Choroid plexus epithelial cell (primary cell): ENCODE data around the gene MAGEA8.

ENCODE experiments used
- DNase-seq: peaks from one replicate; pipeline ENCODE4 v3.0.0-alpha.2; 2010; ENCODE audit warnings: low read depth
- H3K4me3 ChIP-seq: 2 replicates; pipeline ENCODE4 v1.5.1; 2011; ENCODE audit warnings: low read depth, mild to moderate bottlenecking, control low read depth, low read length, moderate library complexity
- CTCF ChIP-seq: conservative IDR thresholded peaks from 2 replicates; pipeline ENCODE4 v1.5.1; 2011; ENCODE audit warnings: low read depth, mild to moderate bottlenecking, control low read depth, inconsistent platforms, low read length, moderate library complexity

Gene MAGEA8

GRCh38 chrX:149898554-149898953 is 17.6 kb downstream of the MAGEA8 start:
- no peak for DNase-seq
- TF ChIP-seq CTCF: no peak

GRCh38 chrX:149903889-149904748 is 23.1 kb downstream of the MAGEA8 start:
- TF ChIP-seq CTCF: peak; percentile 41
- H3K4me3 ChIP-seq: peak overlapping the region; percentile 39
- peak; percentile 42 for DNase-seq

More at GRCh38 chrX:149898554-149898953, 17.6 kb downstream of the MAGEA8 start:
- no peak overlapping the region for H3K4me3 ChIP-seq

- H3K4me3 ChIP-seq: no peak overlapping the region
- no peak for DNase-seq
- TF ChIP-seq CTCF: no peak
Measured at GRCh38 chrX:149908308-149908707, 27.3 kb downstream of the MAGEA8 start.

GRCh38 chrX:149908727-149909126 is 27.7 kb downstream of the MAGEA8 start:
- H3K4me3 ChIP-seq: no peak overlapping the region
- TF ChIP-seq CTCF: no peak
- no peak for DNase-seq

GRCh38 chrX:149909324-149910177 is 28.6 kb downstream of the MAGEA8 start:
- no peak for TF ChIP-seq CTCF
- DNase-seq: no peak
- H3K4me3 ChIP-seq: no peak overlapping the region

- TF ChIP-seq CTCF: no peak
- no peak overlapping the region for H3K4me3 ChIP-seq
- no peak for DNase-seq
Measured at GRCh38 chrX:149910178-149910695, 29.3 kb downstream of the MAGEA8 start.
